HAP-1 (cell line): ENCODE measurements around the gene HAND1.

Experiments used
- DNase-seq, 2 experiments: peaks; one replicate each; pipeline ENCODE4 v3.0.0-alpha.2; 2016 to 2020; ENCODE audit warnings: low spot score in 2 of 2
- H3K27me3 ChIP-seq: fragments of 250-450 bp; sonication (Bioruptor Pico); 2 replicates; pipeline ENCODE4 v1.5.1; 2020; ENCODE audit warnings: low read depth, mild to moderate bottlenecking, moderate library complexity
- H3K36me3 ChIP-seq: fragments of 250-450 bp; sonication (Bioruptor Pico); replicated peaks from 2 replicates; pipeline ENCODE4 v1.5.1; 2020; ENCODE audit warnings: mild to moderate bottlenecking
- H3K4me1 ChIP-seq: fragments of 250-450 bp; sonication (Bioruptor Pico); 2 replicates; pipeline ENCODE4 v1.5.1; 2020; ENCODE audit warnings: mild to moderate bottlenecking
- H3K4me3 ChIP-seq: fragments of 250-450 bp; sonication (Bioruptor Pico); 2 replicates; pipeline ENCODE4 v1.5.1; 2020; ENCODE audit warnings: mild to moderate bottlenecking, moderate library complexity
- H3K9me3 ChIP-seq: fragments of 250-450 bp; sonication (Bioruptor Pico); 2 replicates; pipeline ENCODE4 v1.5.1; 2020; ENCODE audit warnings: mild to moderate bottlenecking, moderate library complexity
- in situ Hi-C: fragments of 300-500 bp; cut with MboI; formaldehyde crosslinking; loops from 3 replicates; pipeline ENCODE4 v1.14.3; 2020; ENCODE audit warnings: low sequenced_read_pairs, inconsistent platforms, mixed read lengths

The HAND1 gene

GRCh38 chr5:154478224-154478565, at the start of gene HAND1:
TSS of gene HAND1 (minus strand) at chr5:154478227. CDS start at chr5:154478008, 219 bp downstream.
- peak; percentile 35 to 86 for DNase-seq
- no peaks in the 10 kb centered on the region for H3K9me3 ChIP-seq

GRCh38 chr5:154526231-154527226, 48.5 kb upstream of the HAND1 start:
- no peak overlapping the region for H3K4me3 ChIP-seq
- H3K9me3 ChIP-seq, result no peaks in the 10 kb centered on the region
- no peak for DNase-seq
- in situ Hi-C loops, result no loop called here
- no peaks in the 10 kb centered on the region for H3K4me1 ChIP-seq
- H3K36me3 ChIP-seq, result no peaks in the 10 kb centered on the region
- 0 out of 2 replicates have a peak, but pooled peaks cover 2% of the 10 kb centered on the region for H3K27me3 ChIP-seq

More at GRCh38 chr5:154478224-154478565, at the start of gene HAND1:
- in situ Hi-C loops, result no loop called here
- no peaks in the 10 kb centered on the region; the same call in 1 of the 2 replicates for H3K4me1 ChIP-seq
- no peaks in the 10 kb centered on the region for H3K36me3 ChIP-seq
- H3K27me3 ChIP-seq, result peaks cover 100% of the 10 kb centered on the region
- peak within 1 kb of the TSS; percentile 23 for H3K4me3 ChIP-seq

DNA sequence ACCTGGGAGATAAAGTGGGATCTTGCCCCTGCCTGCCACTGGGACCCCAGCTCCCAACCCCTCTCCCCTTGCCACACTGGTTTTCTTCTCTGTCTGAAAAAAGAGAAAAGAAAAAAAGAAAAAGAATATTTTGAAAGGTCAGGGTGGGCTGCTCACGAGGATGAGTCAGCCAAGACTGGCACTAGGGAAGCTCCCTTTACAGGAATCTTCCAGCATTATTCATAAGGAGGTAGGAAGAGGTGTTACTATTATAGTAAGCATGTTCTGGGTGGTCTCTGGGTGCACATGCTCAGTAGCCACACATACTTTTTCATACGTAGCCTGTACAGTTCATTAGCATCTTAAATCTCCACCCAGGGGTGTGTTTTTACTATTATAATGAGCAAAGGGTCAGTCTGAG, 46.8 kb upstream of the HAND1 start:
- in situ Hi-C loops, result no loop called here
- Histone ChIP-seq H3K27me3 (peaks cover 10% of the 10 kb centered on the region), H3K4me3 (no peak overlapping the region), H3K9me3 (no peaks in the 10 kb centered on the region), H3K36me3 (no peaks in the 10 kb centered on the region), H3K4me1 (no peaks in the 10 kb centered on the region)
- no peak for DNase-seq

- no peaks in the 10 kb centered on the region for H3K9me3 ChIP-seq
- DNase-seq, result no peak
- H3K27me3 ChIP-seq, result peaks cover 10% of the 10 kb centered on the region
- no peak overlapping the region for H3K4me3 ChIP-seq
- H3K36me3 ChIP-seq, result no peaks in the 10 kb centered on the region
- in situ Hi-C loops, result no loop called here
- H3K4me1 ChIP-seq, result no peaks in the 10 kb centered on the region
Measured at GRCh38 chr5:154524181-154524580, 46.2 kb upstream of the HAND1 start.

GRCh38 chr5:154523709-154524108, 45.7 kb upstream of the HAND1 start:
- DNase-seq, result no peak

GRCh38 chr5:154523104-154523503, 45.1 kb upstream of the HAND1 start:
- H3K27me3 ChIP-seq, result peaks cover 8% of the 10 kb centered on the region
- no peaks in the 10 kb centered on the region for H3K9me3 ChIP-seq
- no peak for DNase-seq
- in situ Hi-C loops, result no loop called here
- H3K36me3 ChIP-seq, result no peaks in the 10 kb centered on the region
- H3K4me3 ChIP-seq, result no peak overlapping the region
- H3K4me1 ChIP-seq, result no peaks in the 10 kb centered on the region

More at GRCh38 chr5:154523709-154524108, 45.7 kb upstream of the HAND1 start:
- in situ Hi-C loops, result no loop called here
- Histone ChIP-seq H3K9me3 (no peaks in the 10 kb centered on the region), H3K4me1 (no peaks in the 10 kb centered on the region), H3K36me3 (no peaks in the 10 kb centered on the region), H3K4me3 (no peak overlapping the region), H3K27me3 (peaks cover 10% of the 10 kb centered on the region)

DNA sequence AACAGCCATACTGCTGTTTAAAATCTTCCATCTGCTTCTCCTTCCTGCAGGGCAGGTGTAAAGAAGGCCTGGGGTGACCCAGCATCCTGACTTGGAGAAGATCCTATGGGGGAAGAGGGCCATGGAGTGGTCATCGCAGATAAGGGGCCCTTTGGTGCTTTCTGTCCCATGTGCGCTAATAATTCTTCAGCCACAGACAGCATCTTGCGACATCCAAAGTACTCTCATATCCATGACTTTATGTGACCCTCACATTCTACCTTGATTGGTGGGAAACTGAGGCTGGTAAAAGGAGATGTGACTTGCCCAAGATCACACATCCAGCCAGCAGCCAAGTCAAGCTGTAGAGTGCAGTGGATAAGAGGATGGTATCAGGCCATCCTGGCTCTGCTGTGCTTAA, 44.3 kb upstream of the HAND1 start:
- in situ Hi-C loops, result no loop called here
- Histone ChIP-seq H3K27me3 (peaks cover 10% of the 10 kb centered on the region), H3K4me1 (no peaks in the 10 kb centered on the region), H3K9me3 (no peaks in the 10 kb centered on the region), H3K4me3 (no peak overlapping the region), H3K36me3 (no peaks in the 10 kb centered on the region)
- no peak for DNase-seq

DNA sequence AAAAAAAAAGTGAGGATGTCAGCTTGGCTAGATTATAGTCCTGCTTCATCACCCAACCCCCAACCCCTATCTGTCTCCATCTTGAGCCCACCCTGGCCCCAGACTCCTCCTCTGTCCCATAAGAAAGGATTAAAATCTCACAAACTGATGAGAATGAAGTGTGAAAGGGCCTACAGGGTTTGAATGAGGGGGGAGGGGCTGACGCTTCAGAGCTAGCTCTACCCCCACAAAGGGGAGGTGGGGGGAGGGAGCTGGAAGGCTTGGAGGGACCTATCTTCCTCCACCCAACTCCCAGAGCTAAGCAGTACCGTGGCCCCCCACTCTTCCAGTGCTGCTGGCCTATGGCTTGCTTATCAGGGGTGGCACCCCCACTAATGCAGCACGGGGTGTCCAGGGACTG, 43.7 kb upstream of the HAND1 start:
- Histone ChIP-seq H3K4me3 (no peak overlapping the region), H3K27me3 (peaks cover 10% of the 10 kb centered on the region), H3K36me3 (no peaks in the 10 kb centered on the region), H3K9me3 (no peaks in the 10 kb centered on the region), H3K4me1 (no peaks in the 10 kb centered on the region)
- in situ Hi-C loops, result no loop called here
- DNase-seq, result no peak

DNA sequence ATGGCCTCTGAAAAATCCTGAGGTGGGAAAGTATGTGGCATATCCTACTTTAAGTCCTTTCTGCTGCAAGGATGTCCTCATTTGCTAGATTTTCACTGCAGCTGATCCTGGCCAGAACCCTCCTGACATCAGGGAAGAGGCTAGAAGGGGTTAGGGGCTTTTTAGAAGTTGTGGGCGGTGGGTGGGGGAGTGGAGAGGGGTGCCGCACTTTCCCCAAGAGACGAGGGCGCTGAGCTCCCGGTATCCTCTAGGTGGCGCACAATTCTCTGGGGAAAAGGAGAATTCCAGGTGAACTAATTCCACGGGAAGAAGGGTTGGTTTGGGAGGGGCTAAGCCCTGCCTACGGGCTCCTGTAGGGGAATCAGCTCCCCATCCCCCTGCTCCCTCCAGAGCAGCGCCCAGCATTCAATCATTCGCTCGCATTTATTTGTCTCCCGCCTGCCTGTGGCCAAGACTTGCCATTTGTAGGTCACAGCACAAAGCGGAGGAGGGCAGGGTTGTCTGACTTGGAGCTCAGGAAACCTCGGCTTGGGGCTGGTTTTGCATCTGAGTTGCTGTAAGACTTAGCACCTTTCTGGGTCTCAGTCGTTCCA, 42.9 kb upstream of the HAND1 start:
- peak; percentile 30 to 73 for DNase-seq
- in situ Hi-C loops, result no loop called here
- Histone ChIP-seq H3K4me3 (no peak overlapping the region), H3K27me3 (peaks cover 10% of the 10 kb centered on the region), H3K36me3 (no peaks in the 10 kb centered on the region), H3K9me3 (no peaks in the 10 kb centered on the region), H3K4me1 (no peaks in the 10 kb centered on the region)

GRCh38 chr5:154519359-154519758, 41.3 kb upstream of the HAND1 start:
- H3K9me3 ChIP-seq, result no peaks in the 10 kb centered on the region
- in situ Hi-C loops, result no loop called here
- H3K36me3 ChIP-seq, result no peaks in the 10 kb centered on the region
- H3K4me1 ChIP-seq, result no peaks in the 10 kb centered on the region
- H3K27me3 ChIP-seq, result peaks cover 10% of the 10 kb centered on the region
- no peak for DNase-seq
- no peak overlapping the region for H3K4me3 ChIP-seq

- in situ Hi-C loops, result no loop called here
- Histone ChIP-seq H3K27me3 (peaks cover 14% of the 10 kb centered on the region), H3K9me3 (no peaks in the 10 kb centered on the region), H3K36me3 (no peaks in the 10 kb centered on the region), H3K4me1 (no peaks in the 10 kb centered on the region), H3K4me3 (no peak overlapping the region)
- DNase-seq, result no peak
Measured at GRCh38 chr5:154518438-154518867, 40.4 kb upstream of the HAND1 start.

GRCh38 chr5:154517810-154518437, 39.9 kb upstream of the HAND1 start:
- in situ Hi-C loops, result no loop called here
- peaks cover 17% of the 10 kb centered on the region for H3K27me3 ChIP-seq
- no peak overlapping the region for H3K4me3 ChIP-seq
- no peaks in the 10 kb centered on the region for H3K36me3 ChIP-seq
- no peaks in the 10 kb centered on the region for H3K4me1 ChIP-seq
- no peaks in the 10 kb centered on the region for H3K9me3 ChIP-seq
- DNase-seq, result no peak

DNA sequence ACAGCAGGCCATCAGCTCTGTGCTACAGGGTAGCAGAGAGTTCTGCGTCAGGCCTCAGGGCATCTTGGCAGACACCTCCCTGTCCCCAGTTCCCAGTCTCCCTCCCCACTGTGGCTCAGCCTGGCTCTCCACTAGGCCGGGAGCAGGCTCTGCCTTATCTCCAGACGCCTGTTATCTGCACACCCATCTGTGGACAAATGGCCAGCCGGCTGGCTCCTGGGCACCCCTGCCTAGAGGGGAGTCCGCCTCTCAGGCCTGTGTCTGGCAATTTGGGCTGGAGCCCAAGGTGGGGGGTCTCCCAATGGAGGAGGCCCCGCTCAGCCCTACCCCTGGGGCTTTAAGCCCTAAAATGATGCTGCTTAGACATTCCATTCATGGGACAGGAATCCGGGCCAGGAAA, 39.2 kb upstream of the HAND1 start:
- H3K4me1 ChIP-seq, result no peaks in the 10 kb centered on the region
- peaks cover 17% of the 10 kb centered on the region for H3K27me3 ChIP-seq
- no peaks in the 10 kb centered on the region for H3K36me3 ChIP-seq
- no peaks in the 10 kb centered on the region for H3K9me3 ChIP-seq
- H3K4me3 ChIP-seq, result no peak overlapping the region
- in situ Hi-C loops, result no loop called here
- no peak for DNase-seq

DNA sequence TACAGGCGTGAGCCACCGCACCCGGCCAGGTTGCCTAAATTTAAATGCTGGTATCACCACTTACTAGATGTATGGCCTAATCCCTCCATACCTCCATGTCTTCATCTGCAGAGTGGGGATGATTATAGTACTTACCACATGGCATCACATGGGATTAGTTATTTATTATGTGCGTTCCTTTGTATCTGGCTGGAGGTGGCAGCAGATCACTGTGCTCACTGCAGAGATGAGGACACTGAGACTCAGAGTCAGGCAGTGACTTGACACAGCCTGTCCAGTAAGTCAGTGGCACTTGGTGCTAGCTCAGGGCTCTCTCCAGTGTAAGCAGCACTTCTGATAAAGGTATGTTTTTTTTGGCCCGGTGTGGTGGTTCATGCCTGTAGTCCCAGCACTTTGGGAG, 38.4 kb upstream of the HAND1 start:
- DNase-seq, result no peak
- H3K36me3 ChIP-seq, result no peaks in the 10 kb centered on the region
- peaks cover 17% of the 10 kb centered on the region for H3K27me3 ChIP-seq
- H3K9me3 ChIP-seq, result no peaks in the 10 kb centered on the region
- in situ Hi-C loops, result no loop called here
- H3K4me1 ChIP-seq, result no peaks in the 10 kb centered on the region
- H3K4me3 ChIP-seq, result no peak overlapping the region
